Immature natural killer cell (primary cell): Measurements from ENCODE around the gene IFT27. TPM values are rescaled to one million over a fixed set of nuclear protein-coding genes. Genes with fewer than 3 reads are reported as not detected.

Experiments used
- DNase-seq, 3 donors: peaks; one replicate each; pipeline ENCODE4 v3.0.0; 2022; ENCODE audit warnings: mixed read lengths in 1 of 3
- H3K27ac Mint-ChIP-seq, 6 donors: one replicate each; pipeline ENCODE4 v1.8.0; 2020; ENCODE audit warnings: mixed read lengths in 6 of 6, mild to moderate bottlenecking in 5 of 6, inconsistent platforms in 4 of 6, moderate library complexity in 3 of 6
- H3K27me3 Mint-ChIP-seq, 3 donors: one replicate each; pipeline ENCODE4 v1.8.0; 2020 to 2021; ENCODE audit warnings: low read depth in 3 of 3, mild to moderate bottlenecking in 3 of 3, mixed read lengths in 3 of 3, moderate library complexity in 3 of 3, inconsistent platforms in 1 of 3
- H3K36me3 Mint-ChIP-seq, 3 donors: one replicate each; pipeline ENCODE4 v1.8.0; 2020; ENCODE audit warnings: mixed read lengths in 3 of 3, inconsistent platforms in 2 of 3, mild to moderate bottlenecking in 2 of 3
- H3K4me1 Mint-ChIP-seq, 2 donors: one replicate each; pipeline ENCODE4 v1.8.0; 2020; ENCODE audit warnings: inconsistent platforms in 2 of 2, mild to moderate bottlenecking in 2 of 2, mixed read lengths in 2 of 2, moderate library complexity in 1 of 2
- H3K4me3 Mint-ChIP-seq, 5 donors: one replicate each; pipeline ENCODE4 v1.8.0; 2020; ENCODE audit warnings: mild to moderate bottlenecking in 5 of 5, mixed read lengths in 5 of 5, inconsistent platforms in 3 of 5, moderate library complexity in 3 of 5
- H3K9me3 Mint-ChIP-seq, 6 donors: one replicate each; pipeline ENCODE4 v1.8.0; 2020; ENCODE audit warnings: mild to moderate bottlenecking in 6 of 6, mixed read lengths in 6 of 6, inconsistent platforms in 4 of 6, moderate library complexity in 3 of 6
- polyA plus RNA-seq, 3 donors: library from polyadenylated mRNA; unstranded; fragments of 300-500 nt; fragmentation: Illumina TruSeq; gene quantifications; one replicate each; pipeline ENCODE4 v1.2.3, GENCODE V29; 2021

IFT27 gene
- polyA plus RNA-seq, 3 donors from 2014 or later: 11.5 to 18.1 (median 13.0) TPM

DNA sequence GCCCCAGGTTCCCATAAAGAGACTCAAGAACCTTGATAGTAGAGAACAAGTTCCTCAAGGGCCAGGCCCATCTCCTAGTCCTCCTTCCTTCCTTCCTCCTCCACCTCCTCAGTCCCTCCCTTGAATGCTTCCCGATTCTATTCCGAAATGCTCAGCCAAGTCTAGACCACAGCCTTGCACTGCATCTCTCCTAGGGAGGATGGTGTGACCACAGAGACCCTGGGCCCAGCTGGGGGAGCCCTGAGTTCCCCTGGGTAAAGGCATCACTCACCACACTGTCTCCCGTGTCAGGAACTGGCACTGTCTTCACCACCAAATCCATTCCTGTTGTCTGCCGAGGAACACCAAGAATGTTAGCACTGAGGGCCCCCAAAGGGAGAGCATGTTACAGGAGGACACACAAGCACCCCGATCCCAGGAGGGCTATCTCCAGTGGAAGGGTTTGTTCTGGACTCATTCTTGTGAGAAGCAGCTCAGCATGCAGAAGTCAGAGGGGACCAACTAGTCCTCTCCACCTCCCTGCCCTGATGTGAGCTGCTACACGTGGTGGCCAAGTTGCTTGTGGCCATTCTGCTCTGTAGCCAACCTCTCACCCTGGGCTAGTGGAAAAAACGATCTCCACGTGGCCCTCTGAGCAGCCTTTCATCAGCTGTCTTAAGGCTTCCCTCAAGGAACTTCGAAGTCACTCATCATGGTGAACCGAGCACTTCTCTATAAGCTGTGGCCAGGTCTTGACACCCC, 8.7 kb downstream of the IFT27 start:
- peaks cover 14 to 25% (median 20%) of the 10 kb centered on the region in 3 donors for H3K36me3 Mint-ChIP-seq
- no peaks in the 10 kb centered on the region for H3K9me3 Mint-ChIP-seq
- H3K27me3 Mint-ChIP-seq: peaks cover 0 to 2% (median 0%) of the 10 kb centered on the region in 3 donors
- H3K4me3 Mint-ChIP-seq: no peak overlapping the region
- no peaks in the 10 kb centered on the region for H3K4me1 Mint-ChIP-seq
- DNase-seq: no peak
- peak overlapping the region in 1 of 6 donors; percentile 23 for H3K27ac Mint-ChIP-seq

DNA sequence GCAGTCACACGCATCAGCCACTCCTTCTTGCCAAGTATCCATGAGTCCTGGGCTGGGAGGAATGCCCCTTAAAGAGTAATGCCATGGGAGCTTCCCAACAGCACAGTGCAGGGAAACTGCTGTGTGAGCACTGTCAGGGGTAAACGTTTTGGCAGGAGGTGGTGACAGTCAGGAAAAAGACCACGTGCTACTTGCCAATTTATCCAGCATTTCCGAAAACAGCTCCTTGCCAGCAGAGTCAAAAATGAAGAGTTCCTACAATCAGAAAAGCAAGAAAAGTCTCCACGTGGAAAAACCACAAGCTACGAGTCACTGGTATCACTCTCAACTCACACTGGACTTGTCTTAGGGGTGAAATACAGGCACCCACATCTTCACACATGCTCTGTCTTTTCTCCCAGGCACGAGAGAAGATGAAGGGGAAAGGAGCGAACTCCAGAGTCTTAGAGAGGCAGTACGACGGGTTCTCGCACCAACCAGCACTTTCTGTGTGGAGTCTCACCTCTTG, 9.9 kb downstream of the IFT27 start:
- no peak for DNase-seq
- no peak overlapping the region for H3K27ac Mint-ChIP-seq
- H3K27me3 Mint-ChIP-seq: peaks cover 0 to 2% (median 0%) of the 10 kb centered on the region in 3 donors
- H3K36me3 Mint-ChIP-seq: peaks cover 11 to 17% (median 13%) of the 10 kb centered on the region in 3 donors
- no peaks in the 10 kb centered on the region for H3K4me1 Mint-ChIP-seq
- no peaks in the 10 kb centered on the region for H3K9me3 Mint-ChIP-seq
- H3K4me3 Mint-ChIP-seq: no peak overlapping the region

DNA sequence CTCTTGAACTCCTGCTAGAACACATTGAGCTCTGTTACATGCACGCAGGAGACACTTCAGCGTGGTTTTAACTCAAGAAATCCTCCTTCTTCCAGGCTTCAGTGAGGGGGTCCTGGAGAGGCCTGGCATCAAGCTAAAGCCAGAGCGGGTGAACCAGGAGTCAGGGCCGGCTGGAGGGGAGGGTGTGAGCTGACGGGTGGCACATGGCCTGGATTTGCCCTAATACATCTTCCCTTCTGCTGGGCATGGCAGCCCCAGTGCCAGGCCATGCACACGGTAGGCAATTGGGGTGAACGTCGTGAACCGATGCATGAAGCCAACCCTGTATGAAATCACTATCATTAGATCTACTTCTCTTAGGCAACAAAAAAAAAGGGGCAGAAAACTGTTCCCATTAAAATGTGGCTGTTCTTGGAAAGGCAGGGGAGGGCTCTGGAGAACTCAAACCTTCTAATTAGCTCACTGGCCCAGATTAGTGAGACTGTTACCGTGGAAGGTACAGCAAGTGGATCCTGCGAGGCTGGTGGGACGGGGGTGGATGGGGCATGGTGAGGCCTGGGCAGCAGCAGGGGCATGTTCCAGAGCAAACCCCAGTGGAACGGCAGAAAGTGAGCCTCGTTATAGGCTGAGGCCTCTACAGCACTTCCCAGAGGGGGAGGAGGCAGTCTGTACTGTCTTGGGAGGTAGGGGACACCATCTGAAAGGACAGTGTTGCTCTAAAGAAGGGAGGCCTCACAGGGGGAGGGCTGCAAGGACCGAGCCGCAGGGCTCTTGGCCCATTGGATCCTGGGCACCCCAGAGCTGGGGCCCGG, 10.6 kb downstream of the IFT27 start:
- peaks cover 0 to 1% (median 0%) of the 10 kb centered on the region in 3 donors for H3K27me3 Mint-ChIP-seq
- no peak overlapping the region for H3K4me3 Mint-ChIP-seq
- DNase-seq: no peak
- no peaks in the 10 kb centered on the region for H3K4me1 Mint-ChIP-seq
- H3K27ac Mint-ChIP-seq: no peak overlapping the region
- peaks cover 11 to 17% (median 13%) of the 10 kb centered on the region in 3 donors for H3K36me3 Mint-ChIP-seq
- no peaks in the 10 kb centered on the region for H3K9me3 Mint-ChIP-seq

DNA sequence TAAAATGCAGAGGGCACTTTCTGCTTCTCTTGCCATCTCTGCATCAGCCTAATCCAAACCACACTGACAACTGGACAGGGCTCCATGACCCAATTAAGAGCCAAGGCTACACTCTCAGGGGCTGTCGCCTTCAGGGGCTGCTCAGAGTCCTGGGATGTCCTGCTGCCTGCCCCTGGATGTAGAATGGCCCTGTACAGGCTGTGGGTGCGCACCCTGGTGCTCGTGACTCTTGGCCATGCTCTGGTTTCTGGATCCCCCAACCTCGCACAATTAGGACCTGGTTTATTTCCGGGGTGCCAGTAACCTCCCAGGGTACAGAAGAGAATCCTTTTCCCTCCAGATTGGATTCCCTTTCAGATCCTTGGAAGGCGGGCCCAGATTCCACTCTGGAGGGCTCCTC, 11.3 kb downstream of the IFT27 start:
- H3K27me3 Mint-ChIP-seq: no peaks in the 10 kb centered on the region
- peak overlapping the region in 1 of 6 donors; percentile 35 for H3K27ac Mint-ChIP-seq
- no peak overlapping the region for H3K4me3 Mint-ChIP-seq
- H3K36me3 Mint-ChIP-seq: peaks cover 11 to 17% (median 13%) of the 10 kb centered on the region in 3 donors
- no peak for DNase-seq
- no peaks in the 10 kb centered on the region for H3K9me3 Mint-ChIP-seq
- no peaks in the 10 kb centered on the region for H3K4me1 Mint-ChIP-seq

DNA sequence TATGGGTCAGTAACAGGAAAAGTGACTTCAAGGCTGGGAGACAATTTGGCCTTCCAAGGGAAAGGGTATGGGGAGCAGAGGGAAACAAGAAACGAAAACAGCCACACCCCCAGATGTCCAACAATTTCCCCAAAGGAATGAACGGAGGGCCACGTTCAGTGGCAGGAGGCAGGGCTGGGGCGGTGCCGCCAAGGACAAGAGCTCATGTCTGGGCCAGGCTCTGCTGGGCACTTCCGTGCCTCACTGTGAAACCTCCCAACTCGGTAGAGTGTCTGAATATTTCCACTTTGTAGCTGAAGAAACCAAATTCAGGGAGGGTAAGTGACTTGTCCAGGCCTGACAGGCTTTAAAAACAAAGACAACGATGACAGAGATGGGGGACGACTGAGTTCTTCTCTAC, 11.9 kb downstream of the IFT27 start:
- Mint-ChIP-seq H3K27ac (no peak overlapping the region), H3K36me3 (peaks cover 11 to 16% (median 12%) of the 10 kb centered on the region in 3 donors), H3K4me1 (no peaks in the 10 kb centered on the region), H3K4me3 (no peak overlapping the region), H3K27me3 (no peaks in the 10 kb centered on the region), H3K9me3 (no peaks in the 10 kb centered on the region)
- no peak for DNase-seq

DNA sequence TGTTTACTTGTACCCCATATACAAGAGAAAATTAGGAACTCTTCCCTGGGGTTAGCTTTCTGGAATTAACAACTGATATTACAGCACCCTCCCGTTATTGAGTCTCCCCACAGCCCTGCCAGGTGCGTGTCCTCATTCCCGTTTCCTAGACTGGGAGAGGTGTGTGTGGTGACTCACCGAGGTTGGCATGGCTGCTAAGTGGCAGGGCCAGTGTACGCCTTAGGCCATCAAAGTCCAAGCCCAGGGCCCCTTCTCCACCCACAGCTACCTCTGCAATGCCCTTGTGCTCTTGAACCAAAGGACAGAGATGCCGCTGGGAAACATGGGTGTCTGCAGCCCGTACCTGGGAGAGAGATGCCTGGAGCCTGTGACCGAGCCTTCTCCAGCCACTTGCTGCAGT, 12.3 kb downstream of the IFT27 start:
- no peak for DNase-seq
- H3K36me3 Mint-ChIP-seq: peaks cover 9 to 11% (median 11%) of the 10 kb centered on the region in 3 donors
- no peaks in the 10 kb centered on the region for H3K9me3 Mint-ChIP-seq
- H3K4me3 Mint-ChIP-seq: no peak overlapping the region
- no peaks in the 10 kb centered on the region for H3K4me1 Mint-ChIP-seq
- no peaks in the 10 kb centered on the region for H3K27me3 Mint-ChIP-seq
- H3K27ac Mint-ChIP-seq: no peak overlapping the region

DNA sequence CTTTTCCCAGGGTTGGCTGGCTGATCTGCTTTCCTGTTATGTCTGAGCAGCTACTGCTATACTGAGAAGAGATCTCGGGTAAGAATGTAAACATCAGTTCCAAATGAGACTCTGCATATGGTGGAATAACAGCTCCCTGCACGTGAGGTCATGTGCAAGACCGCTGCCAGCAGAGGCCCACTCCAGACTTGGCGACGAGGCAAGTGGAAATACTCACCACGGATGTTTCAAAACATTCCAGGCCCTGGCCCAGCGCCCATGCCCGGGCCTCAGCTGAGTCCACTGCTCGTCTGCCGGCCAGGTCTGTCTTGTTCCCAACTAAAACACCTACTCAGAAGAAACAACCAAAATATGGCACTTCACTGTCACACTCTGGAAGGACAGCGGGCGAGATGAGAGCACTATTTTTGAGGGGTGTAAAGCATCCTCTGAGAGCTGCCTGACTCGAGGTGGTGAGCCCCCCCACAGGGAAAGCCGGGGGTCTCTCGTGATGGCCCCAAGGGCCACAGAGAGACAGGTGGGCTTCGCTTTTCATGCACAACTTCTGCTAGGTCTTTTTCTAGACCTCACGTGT, 13.1 kb downstream of the IFT27 start:
- H3K27me3 Mint-ChIP-seq: no peaks in the 10 kb centered on the region
- DNase-seq: no peak
- H3K4me1 Mint-ChIP-seq: no peaks in the 10 kb centered on the region
- H3K9me3 Mint-ChIP-seq: no peaks in the 10 kb centered on the region
- H3K4me3 Mint-ChIP-seq: no peak overlapping the region
- no peak overlapping the region for H3K27ac Mint-ChIP-seq
- H3K36me3 Mint-ChIP-seq: peaks cover 9 to 11% (median 10%) of the 10 kb centered on the region in 3 donors

DNA sequence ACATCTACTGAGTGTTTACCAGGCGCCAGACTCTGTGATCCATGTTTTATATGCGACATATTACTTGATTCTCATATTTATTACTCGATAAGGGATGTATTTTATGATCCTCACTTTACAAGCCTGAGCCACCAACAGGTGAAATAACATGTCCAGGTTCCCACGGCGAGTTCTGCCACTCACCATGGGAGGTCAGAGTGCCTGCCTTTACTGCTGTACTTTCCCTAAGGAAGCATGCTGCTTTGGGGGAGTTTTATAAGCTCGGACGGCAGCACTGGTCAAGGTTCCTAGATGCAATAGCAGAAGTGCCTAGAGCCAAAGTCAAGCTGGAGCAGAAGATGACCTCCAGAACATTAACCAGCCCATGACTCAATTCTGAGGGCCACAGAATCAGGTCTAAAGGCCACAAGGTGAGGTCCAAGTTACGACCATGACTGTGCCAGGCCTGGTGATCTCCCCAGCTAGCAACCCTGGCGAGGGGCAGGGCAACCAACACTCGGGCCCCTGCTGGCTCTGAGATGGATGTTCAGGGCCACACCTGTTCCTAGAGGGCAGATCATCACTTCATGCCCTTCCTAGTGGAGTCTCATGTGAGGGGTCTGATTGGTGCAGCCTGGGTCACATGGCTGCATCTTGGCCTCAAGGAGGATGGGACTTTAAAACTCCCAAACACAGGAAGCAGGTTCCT, 14.2 kb downstream of the IFT27 start:
- Mint-ChIP-seq H3K4me1 (peaks cover 0 to 4% of the 10 kb centered on the region in 2 donors), H3K27me3 (no peaks in the 10 kb centered on the region), H3K27ac (no peak overlapping the region), H3K36me3 (peaks cover 6 to 10% (median 10%) of the 10 kb centered on the region in 3 donors), H3K4me3 (no peak overlapping the region), H3K9me3 (no peaks in the 10 kb centered on the region)
- DNase-seq: no peak

DNA sequence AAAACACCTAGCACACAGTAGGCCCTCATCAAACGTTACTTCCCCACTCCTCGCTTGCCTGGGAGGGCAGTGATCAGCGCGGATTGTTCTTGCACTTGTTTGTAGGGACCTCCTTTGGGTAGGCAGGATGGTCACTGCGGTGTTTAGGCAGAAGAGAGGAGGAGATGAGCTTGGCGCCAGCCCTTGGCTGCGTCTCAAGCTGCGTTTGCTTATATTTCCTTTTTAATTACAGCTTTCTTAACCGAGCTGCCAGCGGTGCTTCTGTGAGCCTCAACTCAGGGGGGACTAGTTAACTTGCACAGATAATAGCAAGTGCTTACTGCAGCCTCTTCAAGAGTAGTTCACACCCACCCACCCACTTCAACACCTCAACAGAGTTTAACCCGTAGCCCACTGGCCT, 15.1 kb downstream of the IFT27 start:
- DNase-seq: no peak
- H3K4me1 Mint-ChIP-seq: peaks cover 0 to 4% of the 10 kb centered on the region in 2 donors
- no peak overlapping the region for H3K27ac Mint-ChIP-seq
- no peak overlapping the region for H3K4me3 Mint-ChIP-seq
- peaks cover 4 to 10% (median 9%) of the 10 kb centered on the region in 3 donors for H3K36me3 Mint-ChIP-seq
- H3K27me3 Mint-ChIP-seq: no peaks in the 10 kb centered on the region
- H3K9me3 Mint-ChIP-seq: no peaks in the 10 kb centered on the region

DNA sequence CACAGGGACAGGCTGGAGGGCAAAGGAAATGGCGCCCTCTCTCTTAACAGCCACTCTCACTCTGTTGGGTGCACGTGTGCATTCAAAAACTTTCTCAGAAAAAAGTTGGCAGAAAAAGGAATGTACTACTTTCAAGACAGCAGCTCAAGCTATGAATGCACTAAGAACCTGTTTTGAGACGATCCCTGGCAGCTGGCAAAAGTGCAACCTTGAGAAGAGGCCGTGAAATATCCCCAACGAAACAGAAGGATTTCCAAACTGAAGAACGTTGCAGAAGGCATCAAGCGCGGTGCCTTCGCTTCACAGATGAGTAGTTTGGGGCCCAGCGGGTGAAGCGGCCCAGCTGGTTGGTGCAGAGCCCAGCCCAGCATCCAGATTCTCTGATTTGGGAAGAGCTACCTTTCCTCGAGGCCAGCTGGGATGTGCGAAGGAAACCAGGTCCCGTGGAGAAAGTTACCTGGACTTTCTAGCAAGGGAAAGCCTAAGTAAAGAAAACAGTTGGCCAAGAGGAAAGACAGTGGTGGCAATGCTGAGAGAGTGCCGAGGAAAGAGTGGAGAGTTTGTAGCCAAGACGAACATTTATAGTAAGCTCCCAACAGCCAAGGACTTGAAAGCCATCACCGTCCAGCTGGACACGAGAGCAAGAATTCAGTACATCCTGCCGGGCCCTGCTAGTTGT, 16.3 kb downstream of the IFT27 start:
- peaks cover 3 to 7% (median 4%) of the 10 kb centered on the region in 3 donors for H3K36me3 Mint-ChIP-seq
- no peak overlapping the region for H3K4me3 Mint-ChIP-seq
- H3K4me1 Mint-ChIP-seq: peaks cover 0 to 4% of the 10 kb centered on the region in 2 donors
- no peak for DNase-seq
- no peaks in the 10 kb centered on the region for H3K9me3 Mint-ChIP-seq
- no peaks in the 10 kb centered on the region for H3K27me3 Mint-ChIP-seq
- H3K27ac Mint-ChIP-seq: no peak overlapping the region

DNA sequence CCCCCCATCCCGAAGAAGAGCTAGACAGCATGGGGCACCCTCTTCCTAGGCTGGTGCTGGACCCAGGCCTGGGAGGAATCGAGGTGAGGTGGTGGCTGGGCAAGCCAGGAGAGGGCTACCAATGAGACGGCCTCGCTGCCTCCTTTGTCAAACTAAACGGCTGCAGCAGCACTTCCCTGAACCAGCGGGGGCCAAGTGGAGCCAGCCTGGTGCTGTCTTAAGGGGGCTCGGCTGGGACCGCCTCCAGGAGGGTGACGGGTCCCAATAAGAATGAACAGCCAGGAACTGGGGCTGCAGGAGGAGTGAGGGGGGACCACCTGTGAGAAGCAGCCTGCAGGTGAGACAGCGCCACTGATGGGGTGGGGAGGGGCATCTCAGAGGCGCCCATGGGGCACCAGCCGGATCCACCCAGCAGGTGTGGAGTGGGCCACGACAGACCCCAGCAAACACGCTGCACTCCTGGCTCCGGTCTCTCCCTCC, 17.1 kb downstream of the IFT27 start:
- Mint-ChIP-seq H3K27me3 (no peaks in the 10 kb centered on the region), H3K9me3 (no peaks in the 10 kb centered on the region), H3K27ac (no peak overlapping the region), H3K36me3 (peaks cover 3 to 7% (median 4%) of the 10 kb centered on the region in 3 donors), H3K4me3 (no peak overlapping the region), H3K4me1 (peaks cover 0 to 4% of the 10 kb centered on the region in 2 donors)
- no peak for DNase-seq

DNA sequence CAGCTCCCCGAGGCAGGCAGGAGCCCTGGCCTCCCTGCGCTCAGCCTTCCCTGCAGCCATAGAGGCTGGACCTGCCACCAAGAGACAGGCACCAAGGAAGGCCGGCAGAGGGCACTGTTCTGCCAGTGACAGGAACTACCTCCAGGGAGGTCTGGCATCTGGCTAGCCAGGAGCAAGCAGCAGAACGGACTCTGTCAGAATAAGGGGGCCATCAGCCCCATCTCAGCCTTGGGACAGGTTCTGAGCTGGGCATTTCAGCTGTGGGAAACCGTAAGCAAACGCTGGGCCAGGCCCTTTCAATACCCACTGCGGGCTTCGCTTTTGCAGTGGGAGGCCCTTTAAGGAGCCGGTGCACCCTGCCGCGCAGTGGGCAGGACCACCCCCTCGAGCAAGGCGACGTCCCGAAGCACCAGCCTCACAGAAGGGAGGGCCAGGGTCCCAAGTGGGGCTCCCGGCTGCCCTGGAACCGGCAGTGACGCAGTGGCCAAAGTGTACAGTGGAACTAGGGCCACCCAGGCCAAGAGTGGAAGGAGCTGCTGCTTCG, 18.2 kb downstream of the IFT27 start:
- H3K27me3 Mint-ChIP-seq: peaks cover 0 to 1% (median under 1%) of the 10 kb centered on the region in 3 donors
- peaks cover 3 to 5% (median 4%) of the 10 kb centered on the region in 3 donors for H3K36me3 Mint-ChIP-seq
- DNase-seq: peak; percentile 56 to 62 (median 58)
- peaks cover 0 to 4% of the 10 kb centered on the region in 2 donors for H3K4me1 Mint-ChIP-seq
- H3K27ac Mint-ChIP-seq: no peak overlapping the region
- H3K9me3 Mint-ChIP-seq: no peaks in the 10 kb centered on the region
- no peak overlapping the region for H3K4me3 Mint-ChIP-seq
